Measurements from ENCODE around the gene TXNL1. TPM values are rescaled to one million over a fixed set of nuclear protein-coding genes. Genes with fewer than 3 reads are reported as not detected.

TXNL1 gene
- total and polyA plus RNA-seq, 2 of the 8 experiments (the other 6 are each of a cell fraction or from before 2014, with no cell fraction given), result 35.1 to 85.8 TPM

DNA sequence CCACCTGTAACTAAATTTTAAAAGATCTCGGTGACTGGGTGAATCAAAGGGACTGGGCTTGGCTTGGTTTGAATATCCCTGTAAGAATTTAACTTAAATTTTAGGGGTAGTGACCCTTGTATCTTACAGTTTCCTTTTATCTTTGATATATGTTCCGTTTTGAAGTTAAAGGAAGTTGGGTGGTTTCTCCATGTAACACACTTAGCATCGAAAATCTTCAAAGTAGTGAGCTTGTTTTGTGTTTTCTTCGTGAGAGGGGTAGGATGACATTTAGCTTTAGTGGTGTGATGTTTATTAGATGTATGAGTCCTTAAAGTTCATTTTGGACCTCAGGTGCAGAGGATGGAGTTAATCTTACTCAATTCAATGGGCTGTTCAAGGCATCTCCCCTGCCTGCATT is 14.4 kb upstream of the TXNL1 start:
- Histone ChIP-seq H2BK12ac (ENCODE audit: low read depth, low read length) (no peak overlapping the region), H3K14ac (ENCODE audit: insufficient read length) (no peak overlapping the region), H4K91ac (replicated peaks; ENCODE audit: insufficient read length, low read length) (no peak overlapping the region), H3K4me3 (ENCODE audit: extremely low read depth in 1 of 4, insufficient read depth in 2 of 4, low read depth in 3 of 4, low read length in 4 of 4) (no peak overlapping the region), H3K27ac (ENCODE audit: low read depth, low read length) (no peak overlapping the region), H3K23ac (ENCODE audit: insufficient read length) (no peak overlapping the region), H3K9ac (replicated peaks in 1 of 4; ENCODE audit: extremely low read depth in 1 of 4, low read depth in 3 of 4, low read length in 3 of 4) (no peak overlapping the region), H2BK120ac (replicated peaks; ENCODE audit: low read depth, low read length) (no peak overlapping the region), H3K27me3 (replicated peaks in 1 of 4; ENCODE audit: control insufficient read depth in 3 of 4, extremely low read depth in 1 of 4, insufficient read depth in 3 of 4, low read length in 3 of 4) (no peaks in the 10 kb centered on the region), H3K79me2 (ENCODE audit: control insufficient read depth in 1 of 2, insufficient read depth in 2 of 2, low read length in 2 of 2) (peaks cover 0 to 40% of the 10 kb centered on the region in 2 experiments; a peak in 2 of 4 replicates), H3K79me1 (ENCODE audit: low read depth, low read length) (peaks cover 4% of the 10 kb centered on the region; the same call in 1 of the 2 replicates), H4K5ac (ENCODE audit: insufficient read length, low read depth, low read length) (no peak overlapping the region), H3K56ac (replicated peaks; ENCODE audit: insufficient read length, low read depth, low read length) (no peak overlapping the region), H4K20me1 (replicated peaks in 1 of 2; ENCODE audit: control insufficient read depth in 1 of 2, insufficient read depth in 2 of 2, low read length in 2 of 2) (peaks cover 0 to 5% of the 10 kb centered on the region in 2 experiments), H3K4me2 (ENCODE audit: insufficient read depth in 1 of 2, low read depth in 2 of 2, low read length in 2 of 2) (no peak overlapping the region; a peak in 1 of 4 replicates), H2BK20ac (ENCODE audit: low read length) (no peak overlapping the region), H2BK15ac (ENCODE audit: low read length) (no peak overlapping the region), H3K4me1 (replicated peaks in 1 of 4; ENCODE audit: control insufficient read depth in 3 of 4, insufficient read depth in 4 of 4, low read length in 3 of 4) (peaks cover 0 to 2% (median 0%) of the 10 kb centered on the region in 4 experiments; a peak in 1 of 7 replicates), H4K8ac (ENCODE audit: extremely low read depth, insufficient read depth, low read length) (no peak overlapping the region), H2AFZ (ENCODE audit: low read length) (no peak overlapping the region), H3K18ac (ENCODE audit: extremely low read depth, low read length) (no peak overlapping the region), H3K9me3 (ENCODE audit: insufficient read depth in 2 of 2, low read depth in 1 of 2, low read length in 1 of 2) (no peaks in the 10 kb centered on the region), H3K23me2 (ENCODE audit: low read depth, low read length) (peaks cover 9% of the 10 kb centered on the region), H2AK5ac (ENCODE audit: low read depth, low read length) (no peak overlapping the region), H3K36me3 (ENCODE audit: control insufficient read depth in 2 of 4, insufficient read depth in 4 of 4, low read length in 3 of 4) (no peaks in the 10 kb centered on the region), H2BK5ac (ENCODE audit: low read depth, low read length) (no peak overlapping the region), H3K4ac (replicated peaks; ENCODE audit: insufficient read length, low read depth, low read length) (no peak overlapping the region)
- DNase-seq (ENCODE audit: low read depth in 1 of 2, low spot score in 2 of 2) (no peak), FAIRE-seq (no peak)
- CTCF ChIA-PET (ENCODE audit: partially characterized antibody), result no interaction called here
- POLR2A ChIA-PET (ENCODE audit: partially characterized antibody), result no interaction called here
- TF ChIP-seq SRF (IDR thresholded peaks at IDR 0.05; ENCODE audit: low read depth, low read length) (no peak), ZNF274 (IDR thresholded peaks at IDR 0.05; ENCODE audit: borderline replicate concordance, extremely low read depth, low read length) (no peak)
- WGBS, 2 experiments (ENCODE audit: extremely low coverage in 1 of 2, insufficient coverage in 1 of 2, insufficient read length in 1 of 2, insufficient replicate concordance in 2 of 2, low coverage in 1 of 2, low lambda C conversion rate in 2 of 2, missing lambda C conversion rate in 1 of 2), result 95% methylated on average over 4 of the region's 4 CpGs; no CpG with 5 or more reads in 1 of the 2 experiments

All from H1 (cell line).